Tibial nerve (tissue), 4 donors: Measurements from ENCODE around the gene CLIC5.

Experiments used
- CTCF ChIP-seq, 5 experiments: fragments of 200-600 bp in 3 of 5; fragments of 450-650 bp in 2 of 5; sonication (generic) in 3 of 5; IDR thresholded peaks; one replicate each; pipeline ENCODE4 v1.5.1; 2016 to 2019; ENCODE audit warnings: antibody characterized with exemption in 5 of 5, mild to moderate bottlenecking in 3 of 5, moderate library complexity in 2 of 5
- EP300 ChIP-seq, 2 donors: sonication (generic); formaldehyde crosslinking; IDR thresholded peaks; one replicate each; pipeline ENCODE4 v1.6.1; 2017; ENCODE audit warnings: antibody characterized with exemption in 2 of 2, mild to moderate bottlenecking in 1 of 2
- POLR2A ChIP-seq, 2 donors: fragments of 450-650 bp; IDR thresholded peaks; one replicate each; pipeline ENCODE4 v1.6.1; 2017; ENCODE audit warnings: antibody characterized with exemption in 2 of 2, mild to moderate bottlenecking in 2 of 2, moderate library complexity in 2 of 2

- no peak for TF ChIP-seq CTCF (IDR thresholded peaks at IDR 0.05)
- TF ChIP-seq POLR2A (IDR thresholded peaks at IDR 0.05): no peak
- no peak for TF ChIP-seq EP300 (IDR thresholded peaks at IDR 0.05)
These were observed 30.8 kb downstream of the CLIC5 start for GRCh38 chr6:45984788-45985425.
